ENCODE data around the gene SMAD5. TPM values are rescaled to one million over a fixed set of nuclear protein-coding genes. Genes with fewer than 3 reads are reported as not detected.

The SMAD5 gene
- 25.3 TPM for total RNA-seq

- DNase-seq (ENCODE audit: low read depth in 2 of 3, low spot score in 2 of 3): peak; percentile 19 to 93 (median 92)
Observed at GRCh38 chr5:136132557-136133221, at the start of gene SMAD5. SMAD5 (plus strand) TSS chr5:136132845; CDS start chr5:136153761, 20,916 bp downstream.

GRCh38 chr5:136084698-136085097 lies 47.9 kb upstream of the SMAD5 start:
- no peak for DNase-seq (ENCODE audit: low read depth in 2 of 3, low spot score in 2 of 3)

- DNase-seq (ENCODE audit: low read depth in 2 of 3, low spot score in 2 of 3): no peak
Observed at GRCh38 chr5:136086783-136087566, 45.7 kb upstream of the SMAD5 start.

- DNase-seq (ENCODE audit: low read depth in 2 of 3, low spot score in 2 of 3): no peak
Observed at GRCh38 chr5:136087961-136088871, 44.4 kb upstream of the SMAD5 start.

GRCh38 chr5:136089791-136090190 lies 42.9 kb upstream of the SMAD5 start:
- DNase-seq (ENCODE audit: low read depth in 2 of 3, low spot score in 2 of 3): no peak

GRCh38 chr5:136090319-136090718 lies 42.3 kb upstream of the SMAD5 start:
- no peak for DNase-seq (ENCODE audit: low read depth in 2 of 3, low spot score in 2 of 3)

GRCh38 chr5:136094189-136094912 lies 38.3 kb upstream of the SMAD5 start:
- no peak for DNase-seq (ENCODE audit: low read depth in 2 of 3, low spot score in 2 of 3)

GRCh38 chr5:136094913-136095641 lies 37.6 kb upstream of the SMAD5 start:
- no peak for DNase-seq (ENCODE audit: low read depth in 2 of 3, low spot score in 2 of 3)

GRCh38 chr5:136098176-136098575 lies 34.5 kb upstream of the SMAD5 start:
- DNase-seq (ENCODE audit: low read depth in 2 of 3, low spot score in 2 of 3): no peak

GRCh38 chr5:136099870-136100269 lies 32.8 kb upstream of the SMAD5 start:
- DNase-seq (ENCODE audit: low read depth in 2 of 3, low spot score in 2 of 3): no peak

GRCh38 chr5:136101884-136102283 lies 30.8 kb upstream of the SMAD5 start:
- DNase-seq (ENCODE audit: low read depth in 2 of 3, low spot score in 2 of 3): no peak

- no peak for DNase-seq (ENCODE audit: low read depth in 2 of 3, low spot score in 2 of 3)
Observed at GRCh38 chr5:136103118-136103517, 29.5 kb upstream of the SMAD5 start.

- no peak for DNase-seq (ENCODE audit: low read depth in 2 of 3, low spot score in 2 of 3)
Observed at GRCh38 chr5:136104306-136104965, 28.2 kb upstream of the SMAD5 start.

GRCh38 chr5:136106351-136107031 lies 26.2 kb upstream of the SMAD5 start:
- DNase-seq (ENCODE audit: low read depth in 2 of 3, low spot score in 2 of 3): no peak

- DNase-seq (ENCODE audit: low read depth in 2 of 3, low spot score in 2 of 3): no peak
Observed at GRCh38 chr5:136108180-136108611, 24.4 kb upstream of the SMAD5 start.

GRCh38 chr5:136108766-136109165 lies 23.9 kb upstream of the SMAD5 start:
- DNase-seq (ENCODE audit: low read depth in 2 of 3, low spot score in 2 of 3): no peak

GRCh38 chr5:136109453-136110135 lies 23.1 kb upstream of the SMAD5 start:
- DNase-seq (ENCODE audit: low read depth in 2 of 3, low spot score in 2 of 3): no peak

GRCh38 chr5:136113606-136114005 lies 19.0 kb upstream of the SMAD5 start:
- DNase-seq (ENCODE audit: low read depth in 2 of 3, low spot score in 2 of 3): no peak
